Peyer's patch (tissue), 4 donors: ENCODE measurements around the gene AOPEP. TPM values are rescaled to one million over a fixed set of nuclear protein-coding genes. Genes with fewer than 3 reads are reported as not detected.
A peak's percentile ranks its signal among the peaks of the same experiment; 100 is the strongest.

ENCODE experiments used
- DNase-seq, 3 donors: peaks; one replicate each; pipeline ENCODE4 v3.0.0-alpha.2; 2017 to 2019
- H3K27ac ChIP-seq, 4 donors: fragments of 200-600 bp; sonication (generic); one replicate each; pipeline ENCODE4 v1.5.1; 2016 to 2019
- H3K27me3 ChIP-seq, 2 donors: fragments of 200-600 bp; sonication (generic); one replicate each; pipeline ENCODE4 v1.5.1; 2019
- H3K36me3 ChIP-seq, 3 donors: fragments of 200-600 bp; sonication (generic); one replicate each; pipeline ENCODE4 v1.5.1; 2016 to 2019
- H3K4me1 ChIP-seq, 4 donors: fragments of 200-600 bp; sonication (generic); one replicate each; pipeline ENCODE4 v1.5.1; 2016 to 2019
- H3K4me3 ChIP-seq, 4 donors: fragments of 200-600 bp; sonication (generic); 1 replicate in 3 of 4; 2 replicates in 1 of 4; pipeline ENCODE4 v1.5.1; 2016 to 2019; ENCODE audit warnings: mild to moderate bottlenecking in 1 of 4
- H3K9me3 ChIP-seq, 4 donors: fragments of 200-600 bp; sonication (generic); one replicate each; pipeline ENCODE4 v1.5.1; 2016 to 2019; ENCODE audit warnings: mild to moderate bottlenecking in 1 of 4
- CTCF ChIP-seq, 6 experiments: fragments of 450-650 bp in 4 of 6; fragments of 200-600 bp in 2 of 6; sonication (generic) in 1 of 6; IDR thresholded peaks; one replicate each; pipeline ENCODE4 v1.5.1; 2017 to 2019; ENCODE audit warnings: antibody characterized with exemption in 6 of 6, mild to moderate bottlenecking in 3 of 6, moderate library complexity in 1 of 6
- POLR2A ChIP-seq, 2 donors: fragments of 450-650 bp; IDR thresholded peaks; one replicate each; pipeline ENCODE4 v1.5.1; 2017; ENCODE audit warnings: antibody characterized with exemption in 2 of 2, mild to moderate bottlenecking in 2 of 2, moderate library complexity in 2 of 2
- total RNA-seq, 4 donors: library from RNA; depleted of rRNA; stranded (reverse); fragments of >200 nt; gene quantifications; one replicate each; pipeline ENCODE4 v1.1.0, GENCODE V29; 2016

The AOPEP gene
- total RNA-seq, 4 donors from 2014 or later, result 83.5 to 272 (median 117) TPM

DNA sequence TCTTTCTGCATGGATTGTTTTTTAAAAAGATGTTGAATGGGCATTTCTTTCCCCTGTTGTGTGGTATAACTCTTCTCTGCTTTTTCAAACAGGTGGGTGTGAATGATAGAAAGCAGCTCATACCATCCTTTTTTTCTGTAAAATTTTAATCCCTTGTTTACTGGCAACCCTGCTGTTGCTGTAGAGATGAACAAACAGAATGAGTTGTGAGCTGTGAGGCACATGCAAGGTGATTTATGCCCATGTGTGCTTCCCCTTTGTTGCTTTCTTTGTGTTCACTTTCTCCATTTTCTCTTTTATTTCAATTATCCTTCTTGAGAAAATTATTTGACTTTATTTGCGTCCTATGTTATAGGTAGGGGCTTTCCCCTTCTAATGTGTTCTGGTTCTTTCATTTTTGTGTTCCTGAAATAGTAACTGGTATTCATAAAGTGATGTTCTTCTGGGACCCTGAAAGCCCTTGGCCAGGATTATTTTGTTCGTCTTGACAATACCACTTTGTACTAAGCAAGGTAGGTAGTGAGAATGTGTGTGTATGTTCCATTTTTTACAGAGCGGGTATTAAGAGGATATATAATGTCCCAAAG lies 79.9 kb downstream of the AOPEP start:
- H3K9me3 ChIP-seq, result no peaks in the 10 kb centered on the region
- H3K4me1 ChIP-seq, result peaks cover 0 to 14% (median 2%) of the 10 kb centered on the region in 4 donors
- no peaks in the 10 kb centered on the region for H3K27me3 ChIP-seq
- DNase-seq, result no peak
- no peak overlapping the region for H3K4me3 ChIP-seq
- peaks cover 0 to 5% (median 0%) of the 10 kb centered on the region in 3 donors for H3K36me3 ChIP-seq
- peak overlapping the region in 1 of 4 donors; percentile 51 for H3K27ac ChIP-seq
- TF ChIP-seq POLR2A (IDR thresholded peaks at IDR 0.05) (no peak), CTCF (IDR thresholded peaks at IDR 0.05) (no peak)

DNA sequence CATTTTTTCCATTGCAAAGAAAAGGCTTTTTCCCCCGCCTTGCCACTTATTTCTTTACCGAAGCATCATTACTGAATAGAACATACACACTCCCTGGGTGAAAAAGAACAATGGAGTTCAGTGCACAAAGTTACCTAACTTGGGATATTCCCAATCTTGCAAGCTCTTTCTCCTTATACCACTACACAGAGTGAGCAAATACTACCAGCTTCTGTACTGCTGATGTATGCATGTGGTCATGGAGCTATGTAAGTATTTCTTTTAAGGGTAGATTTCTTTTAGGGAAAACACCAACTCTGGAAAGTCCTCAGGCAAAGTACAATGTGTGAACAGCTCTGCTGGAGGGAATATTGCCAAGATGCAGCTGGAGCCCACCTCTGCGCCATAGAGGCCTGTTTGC lies 81.1 kb downstream of the AOPEP start:
- H3K4me3 ChIP-seq, result no peak overlapping the region
- H3K27me3 ChIP-seq, result no peaks in the 10 kb centered on the region
- DNase-seq, result no peak
- peaks cover 0 to 5% (median 0%) of the 10 kb centered on the region in 3 donors for H3K36me3 ChIP-seq
- no peak overlapping the region for H3K27ac ChIP-seq
- no peak for TF ChIP-seq POLR2A (IDR thresholded peaks at IDR 0.05)
- no peak for TF ChIP-seq CTCF (IDR thresholded peaks at IDR 0.05)
- H3K9me3 ChIP-seq, result no peaks in the 10 kb centered on the region
- H3K4me1 ChIP-seq, result peaks cover 0 to 10% (median 2%) of the 10 kb centered on the region in 4 donors

GRCh38 chr9:94808926-94809700 lies 82.6 kb downstream of the AOPEP start:
- Histone ChIP-seq H3K27me3 (no peaks in the 10 kb centered on the region), H3K9me3 (no peaks in the 10 kb centered on the region), H3K36me3 (peaks cover 0 to 5% (median 0%) of the 10 kb centered on the region in 3 donors), H3K27ac (no peak overlapping the region), H3K4me1 (peaks cover 0 to 10% (median 2%) of the 10 kb centered on the region in 4 donors), H3K4me3 (no peak overlapping the region)
- TF ChIP-seq CTCF (IDR thresholded peaks at IDR 0.05) (no peak), POLR2A (IDR thresholded peaks at IDR 0.05) (no peak)
- DNase-seq, result no peak

DNA sequence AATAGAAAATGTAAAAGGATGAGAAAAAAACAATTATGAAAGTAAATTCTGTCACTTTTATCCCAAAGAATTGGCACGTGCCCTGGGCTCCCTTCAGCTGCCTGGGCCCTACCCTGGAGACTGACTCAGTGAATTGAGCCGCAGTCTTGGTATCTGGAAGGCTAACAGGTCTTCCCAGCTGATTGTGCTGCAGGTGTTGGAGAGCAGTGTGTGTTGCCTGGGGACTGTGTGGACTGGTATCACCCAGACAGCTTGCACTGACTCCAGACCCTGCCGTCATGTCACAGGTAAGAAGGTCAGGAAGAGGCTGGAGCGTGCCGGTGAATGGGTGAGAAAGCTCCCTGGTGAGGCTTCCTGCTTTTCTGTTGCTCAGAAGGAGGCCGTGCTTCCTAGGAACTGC lies 83.3 kb downstream of the AOPEP start:
- H3K36me3 ChIP-seq, result peaks cover 0 to 5% (median 0%) of the 10 kb centered on the region in 3 donors
- no peak overlapping the region for H3K4me3 ChIP-seq
- peaks cover 0 to 8% (median 2%) of the 10 kb centered on the region in 4 donors for H3K4me1 ChIP-seq
- H3K27me3 ChIP-seq, result no peaks in the 10 kb centered on the region
- no peak for TF ChIP-seq CTCF (IDR thresholded peaks at IDR 0.05)
- no peak for TF ChIP-seq POLR2A (IDR thresholded peaks at IDR 0.05)
- no peaks in the 10 kb centered on the region for H3K9me3 ChIP-seq
- DNase-seq, result no peak
- H3K27ac ChIP-seq, result no peak overlapping the region

DNA sequence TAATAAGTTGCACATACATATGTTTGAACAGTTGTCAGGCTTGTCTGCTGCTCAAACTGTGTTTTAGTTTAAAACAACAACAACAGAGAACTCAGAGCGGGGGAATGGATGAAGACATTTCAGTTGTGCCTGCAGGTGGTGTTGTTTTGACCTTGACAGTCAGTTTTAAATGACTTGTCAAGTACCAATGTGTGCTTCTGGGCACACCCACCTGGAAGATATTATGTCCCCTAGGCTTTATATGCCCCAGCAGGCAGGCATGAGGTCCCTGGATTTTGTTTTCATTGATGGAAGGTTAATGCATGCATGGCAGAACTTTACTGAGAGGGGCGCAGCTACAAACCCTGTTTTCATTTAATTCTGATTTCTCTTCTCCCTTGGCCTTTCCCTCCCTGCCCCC lies 84.6 kb downstream of the AOPEP start:
- H3K27ac ChIP-seq, result no peak overlapping the region
- TF ChIP-seq CTCF (IDR thresholded peaks at IDR 0.05) (no peak), POLR2A (IDR thresholded peaks at IDR 0.05) (no peak)
- H3K27me3 ChIP-seq, result no peaks in the 10 kb centered on the region
- H3K36me3 ChIP-seq, result peaks cover 0 to 5% (median 0%) of the 10 kb centered on the region in 3 donors
- DNase-seq, result no peak
- no peak overlapping the region for H3K4me3 ChIP-seq
- H3K9me3 ChIP-seq, result no peaks in the 10 kb centered on the region
- H3K4me1 ChIP-seq, result no peaks in the 10 kb centered on the region
